ENCODE results near the gene NR3C2. TPM values are rescaled to one million over a fixed set of nuclear protein-coding genes. Genes with fewer than 3 reads are reported as not detected.
A peak's percentile ranks its signal among the peaks of the same experiment; 100 is the strongest.

Gene NR3C2
- total and polyA plus RNA-seq, 12 donors = 2.2 to 28.6 (median 23.3) TPM

GRCh38 chr4:148226341-148226740 is 215.9 kb downstream of the NR3C2 start:
- H3K27ac ChIP-seq = no peak overlapping the region
- no peaks in the 10 kb centered on the region for H3K27me3 ChIP-seq
- no peak overlapping the region for H3K4me3 ChIP-seq
- no peak for ATAC-seq
- no peak for DNase-seq
- intact Hi-C loops (cut with DNase I) = no loop called here
- no peaks in the 10 kb centered on the region for H3K9me3 ChIP-seq
- peaks cover 0 to 38% (median 13%) of the 10 kb centered on the region in 9 donors for H3K4me1 ChIP-seq
- no peak for TF ChIP-seq CTCF (IDR thresholded peaks at IDR 0.05)
- no peaks in the 10 kb centered on the region for H3K36me3 ChIP-seq
- WGBS, 2 donors = 97 to 98% methylated on average over 1 of the region's 1 CpG

- intact Hi-C loops (cut with DNase I) = no loop called here
Observed at GRCh38 chr4:148225639-148226038, 216.6 kb downstream of the NR3C2 start.

GRCh38 chr4:148224476-148224875 is 217.7 kb downstream of the NR3C2 start:
- intact Hi-C loops (cut with DNase I) = no loop called here
- no peak for TF ChIP-seq CTCF (IDR thresholded peaks at IDR 0.05)
- WGBS, 2 donors = 48 to 57% methylated on average over 3 of the region's 3 CpGs

More at GRCh38 chr4:148225639-148226038, 216.6 kb downstream of the NR3C2 start:
- H3K4me3 ChIP-seq = no peak overlapping the region
- no peak for TF ChIP-seq CTCF (IDR thresholded peaks at IDR 0.05)
- H3K27ac ChIP-seq = no peak overlapping the region
- H3K27me3 ChIP-seq = no peaks in the 10 kb centered on the region
- DNase-seq (no peak), ATAC-seq (no peak)
- H3K4me1 ChIP-seq = peaks cover 0 to 38% (median 13%) of the 10 kb centered on the region in 9 donors
- WGBS, 2 donors = 74 to 79% methylated on average over 1 of the region's 1 CpG
- no peaks in the 10 kb centered on the region for H3K36me3 ChIP-seq
- no peaks in the 10 kb centered on the region for H3K9me3 ChIP-seq

GRCh38 chr4:148222991-148223660 is 219.1 kb downstream of the NR3C2 start:
- H3K27ac ChIP-seq = no peak overlapping the region
- H3K9me3 ChIP-seq = no peaks in the 10 kb centered on the region
- no peak for TF ChIP-seq CTCF (IDR thresholded peaks at IDR 0.05)
- no peaks in the 10 kb centered on the region for H3K36me3 ChIP-seq
- DNase-seq (no peak), ATAC-seq (peak in 1 of 8 donors; percentile 11)
- intact Hi-C loops (cut with DNase I) = no loop called here
- WGBS, 2 donors = 62 to 74% methylated on average over 8 of the region's 8 CpGs
- H3K4me1 ChIP-seq = peaks cover 0 to 34% (median 13%) of the 10 kb centered on the region in 9 donors
- H3K27me3 ChIP-seq = no peaks in the 10 kb centered on the region
- no peak overlapping the region for H3K4me3 ChIP-seq

More at GRCh38 chr4:148224476-148224875, 217.7 kb downstream of the NR3C2 start:
- peak overlapping the region in 1 of 10 donors; percentile 24 for H3K27ac ChIP-seq
- peaks cover 0 to 34% (median 13%) of the 10 kb centered on the region in 9 donors for H3K4me1 ChIP-seq
- no peaks in the 10 kb centered on the region for H3K9me3 ChIP-seq
- ATAC-seq (no peak), DNase-seq (no peak)
- H3K27me3 ChIP-seq = no peaks in the 10 kb centered on the region
- no peak overlapping the region for H3K4me3 ChIP-seq
- no peaks in the 10 kb centered on the region for H3K36me3 ChIP-seq

Measured in heart right ventricle (tissue), 16 donors.